Transverse colon (tissue), 4 donors: Measurements from ENCODE around the gene CALML4. TPM values are rescaled to one million over a fixed set of nuclear protein-coding genes. Genes with fewer than 3 reads are reported as not detected.

Experiments
- DNase-seq: peaks from one replicate; pipeline ENCODE4 v3.0.0-alpha.2; 2019
- H3K27ac ChIP-seq, 4 donors: fragments of 200-600 bp; sonication (generic); 2 replicates each; pipeline ENCODE4 v1.5.1; 2016 to 2018; ENCODE audit warnings: inconsistent platforms in 4 of 4
- H3K27me3 ChIP-seq: fragments of 200-600 bp; sonication (generic); 2 replicates; pipeline ENCODE4 v1.5.1; 2017; ENCODE audit warnings: inconsistent platforms
- H3K36me3 ChIP-seq, 4 donors: fragments of 200-600 bp; sonication (generic); 2 replicates each; pipeline ENCODE4 v1.5.1; 2017 to 2019; ENCODE audit warnings: inconsistent platforms in 4 of 4
- H3K4me1 ChIP-seq, 4 donors: fragments of 200-600 bp; sonication (generic); 2 replicates each; pipeline ENCODE4 v1.5.1; 2017 to 2020; ENCODE audit warnings: inconsistent platforms in 4 of 4
- H3K4me3 ChIP-seq, 4 donors: fragments of 200-600 bp; sonication (generic); 1 replicate in 1 of 4; 2 replicates in 3 of 4; pipeline versions ENCODE4 v1.5.1 to v1.6.1; 2017 to 2019; ENCODE audit warnings: inconsistent platforms in 4 of 4
- H3K9me3 ChIP-seq, 2 donors: fragments of 200-600 bp; sonication (generic); 2 replicates each; pipeline ENCODE4 v1.5.1; 2017 to 2019; ENCODE audit warnings: inconsistent platforms in 2 of 2
- CTCF ChIP-seq, 5 experiments: fragments of 200-600 bp in 3 of 5; fragments of 450-650 bp in 2 of 5; sonication (generic) in 3 of 5; IDR thresholded peaks; 1 replicate in 2 of 5; 2 replicates in 3 of 5; pipeline ENCODE4 v1.5.1; 2016 to 2017; ENCODE audit warnings: antibody characterized with exemption in 5 of 5, inconsistent platforms in 3 of 5, mild to moderate bottlenecking in 2 of 5, moderate library complexity in 1 of 5
- EP300 ChIP-seq: sonication (generic); formaldehyde crosslinking; IDR thresholded peaks from one replicate; pipeline ENCODE4 v1.6.1; 2017; ENCODE audit warnings: antibody characterized with exemption, low read depth
- POLR2A ChIP-seq: fragments of 450-650 bp; IDR thresholded peaks from one replicate; pipeline ENCODE4 v1.6.1; 2016; ENCODE audit warnings: antibody characterized with exemption, mild to moderate bottlenecking, moderate library complexity
- POLR2AphosphoS5 ChIP-seq, 3 donors: sonication (generic); formaldehyde crosslinking; IDR thresholded peaks; one replicate each; pipeline ENCODE4 v1.6.1; 2016; ENCODE audit warnings: antibody characterized with exemption in 3 of 3
- WGBS, 2 donors: methylation state at CpG; one replicate each; pipeline ENCODE4 v1.1.5; 2018; ENCODE audit warnings: low coverage in 1 of 2; 5-methylcytosine and 5-hydroxymethylcytosine counted together
- in situ Hi-C, 4 donors: fragments of 200-750 bp; cut with MboI; loops; one replicate each; pipeline versions ENCODE4 v1.15.0 to v1.15.1; 2017; ENCODE audit warnings: low sequenced_read_pairs in 3 of 4, low pct_ligation_motif_present in 1 of 4, low pct_unique_long_range_greater_than_20kb in 1 of 4
- intact Hi-C: fragments of 100-400 bp; cut with DNase I; formaldehyde crosslinking; loops from one replicate; pipeline ENCODE4 v1.15.1; 2023; ENCODE audit warnings: low total_unique reads
- total RNA-seq, 4 donors: library from RNA; depleted of rRNA; stranded (reverse); fragments of >200 nt; gene quantifications; one replicate each; pipeline ENCODE4 v1.1.0, GENCODE V29; 2016

The CALML4 gene
- total RNA-seq, 4 donors from 2014 or later: 56.3 to 153 (median 75.2) TPM

DNA sequence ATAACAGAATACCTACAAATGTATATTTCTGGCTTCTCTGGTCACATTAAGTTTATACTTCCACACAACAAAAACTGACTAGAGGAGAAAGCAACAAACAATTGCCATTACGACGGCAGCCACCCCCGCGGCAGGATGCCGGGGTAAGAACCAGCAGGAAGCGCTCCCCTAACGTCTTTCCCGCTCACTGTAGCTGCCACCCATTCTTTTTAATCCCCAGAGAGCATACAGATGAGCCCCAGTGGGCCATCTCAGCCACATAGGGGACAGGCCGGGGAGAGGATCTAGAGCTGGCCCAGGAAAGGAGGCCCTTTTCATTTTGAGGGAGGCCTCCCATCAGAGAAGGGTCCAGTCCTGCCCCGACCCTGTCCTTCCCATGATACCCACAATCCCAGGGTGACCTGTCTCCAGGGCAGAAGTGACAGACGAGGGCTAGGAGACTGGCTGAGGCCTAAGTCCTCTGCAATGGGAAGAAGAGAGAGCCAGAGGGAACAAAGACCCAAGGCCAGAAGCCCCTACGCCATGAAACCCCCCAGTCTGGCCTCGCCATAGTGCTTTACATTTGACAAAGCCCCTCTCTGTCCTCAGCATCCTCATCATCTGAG, 3.6 kb upstream of the CALML4 start:
- TF ChIP-seq CTCF (IDR thresholded peaks at IDR 0.05) (no peak), EP300 (no peak), POLR2A (no peak), POLR2AphosphoS5 (IDR thresholded peaks at IDR 0.05) (no peak)
- no peak for DNase-seq
- H3K27me3 ChIP-seq: no peaks in the 10 kb centered on the region
- in situ Hi-C loops: no loop called here
- peaks cover 12 to 42% (median 29%) of the 10 kb centered on the region in 4 donors for H3K4me1 ChIP-seq
- H3K36me3 ChIP-seq: no peaks in the 10 kb centered on the region
- intact Hi-C loops: loop anchor here (5.0 kb wide), 1 partner anchor 1681 kb away; no protein-coding TSS in a partner anchor
- 76 to 81% methylated on average over 8 to 13 of the region's 13 CpGs for WGBS, 2 donors
- no peaks in the 10 kb centered on the region for H3K9me3 ChIP-seq
- no peak overlapping the region for H3K27ac ChIP-seq
- no peak overlapping the region for H3K4me3 ChIP-seq

GRCh38 chr15:68208136-68208535, 3.0 kb upstream of the CALML4 start:
- WGBS, 2 donors: 86% methylated on average over 16 of the region's 16 CpGs; no CpG with 5 or more reads in 1 of the 2 donors
- Histone ChIP-seq H3K4me3 (no peak overlapping the region), H3K4me1 (peaks cover 12 to 46% (median 32%) of the 10 kb centered on the region in 4 donors), H3K27ac (no peak overlapping the region), H3K27me3 (no peaks in the 10 kb centered on the region), H3K9me3 (no peaks in the 10 kb centered on the region), H3K36me3 (no peaks in the 10 kb centered on the region)
- intact Hi-C loops (loop anchor here (5.0 kb wide), 1 partner anchor 1681 kb away; no protein-coding TSS in a partner anchor), in situ Hi-C loops (no loop called here)
- TF ChIP-seq POLR2A: no peak
- TF ChIP-seq EP300: no peak
- TF ChIP-seq CTCF (IDR thresholded peaks at IDR 0.05): no peak
- TF ChIP-seq POLR2AphosphoS5 (IDR thresholded peaks at IDR 0.05): no peak
- DNase-seq: no peak

DNA sequence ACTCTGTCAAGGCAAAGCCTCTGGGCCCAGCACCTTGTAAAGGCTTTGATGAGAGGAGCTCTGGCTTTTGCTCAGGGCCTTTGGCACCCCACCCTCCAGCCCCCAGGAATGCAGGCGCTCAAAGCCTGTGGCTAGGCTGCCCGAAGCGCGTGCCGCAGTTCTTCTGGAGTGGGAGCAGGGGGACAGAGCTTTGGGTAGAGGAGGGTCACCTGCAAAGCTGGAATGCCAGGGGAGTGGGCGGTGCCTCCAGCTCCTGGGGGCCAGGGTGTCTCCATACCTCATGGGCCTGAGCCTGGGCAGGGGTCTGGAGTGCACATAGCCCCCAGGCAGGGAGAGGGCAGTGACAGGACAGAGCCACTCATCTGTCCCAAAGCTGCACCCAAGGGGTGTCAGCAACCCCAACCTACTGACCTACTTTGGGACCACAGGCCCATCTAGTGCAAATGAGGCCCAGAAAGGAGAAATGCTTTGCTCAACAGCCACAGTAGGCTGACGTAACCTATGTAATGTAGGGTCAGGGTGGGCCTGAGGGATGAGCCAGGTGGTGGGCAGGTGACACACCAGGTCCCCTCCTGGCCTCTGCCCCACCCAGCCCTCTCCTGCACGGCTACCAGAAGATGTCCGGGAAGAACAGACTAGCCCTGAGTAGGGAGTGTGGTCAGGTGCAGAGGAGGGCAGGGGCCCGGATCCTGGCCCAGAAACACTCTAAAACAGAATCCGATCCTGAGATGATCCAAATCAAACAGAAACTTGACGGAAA, 2.2 kb upstream of the CALML4 start:
- in situ Hi-C loops: no loop called here
- peak overlapping the region; percentile 11 to 90 (median 88) for H3K27ac ChIP-seq
- H3K9me3 ChIP-seq: no peaks in the 10 kb centered on the region
- no peak for DNase-seq
- intact Hi-C loops: loop anchor here (5.0 kb wide), 1 partner anchor 1680 kb away; no protein-coding TSS in a partner anchor
- no peaks in the 10 kb centered on the region for H3K36me3 ChIP-seq
- peaks cover 12 to 52% (median 35%) of the 10 kb centered on the region in 4 donors for H3K4me1 ChIP-seq
- H3K27me3 ChIP-seq: no peaks in the 10 kb centered on the region
- TF ChIP-seq POLR2AphosphoS5 (IDR thresholded peaks at IDR 0.05): no peak
- no peak for TF ChIP-seq POLR2A
- no peak for TF ChIP-seq CTCF (IDR thresholded peaks at IDR 0.05)
- TF ChIP-seq EP300: no peak
- no peak overlapping the region for H3K4me3 ChIP-seq
- WGBS, 2 donors: 84 to 94% methylated on average over 3 to 12 of the region's 12 CpGs

- WGBS, 2 donors: 60 to 91% methylated on average over 1 to 12 of the region's 12 CpGs
Observed at GRCh38 chr15:68206711-68207151, 1.6 kb upstream of the CALML4 start.

More at GRCh38 chr15:68206711-68207151, 1.6 kb upstream of the CALML4 start:
- DNase-seq: no peak
- intact Hi-C loops (loop anchor here (5.0 kb wide), 1 partner anchor 1679 kb away; no protein-coding TSS in a partner anchor), in situ Hi-C loops (no loop called here)
- H3K27ac ChIP-seq: peak overlapping the region; percentile 87 to 90 (median 90)
- TF ChIP-seq POLR2A (no peak), EP300 (no peak), POLR2AphosphoS5 (IDR thresholded peaks at IDR 0.05) (no peak), CTCF (IDR thresholded peaks at IDR 0.05) (no peak)
- peaks cover 12 to 59% (median 39%) of the 10 kb centered on the region in 4 donors for H3K4me1 ChIP-seq
- H3K27me3 ChIP-seq: no peaks in the 10 kb centered on the region
- no peaks in the 10 kb centered on the region for H3K9me3 ChIP-seq
- H3K36me3 ChIP-seq: no peaks in the 10 kb centered on the region
- no peak overlapping the region for H3K4me3 ChIP-seq
